Measurements from ENCODE around the gene DMAC2.

- TF ChIP-seq, protein P1, sequence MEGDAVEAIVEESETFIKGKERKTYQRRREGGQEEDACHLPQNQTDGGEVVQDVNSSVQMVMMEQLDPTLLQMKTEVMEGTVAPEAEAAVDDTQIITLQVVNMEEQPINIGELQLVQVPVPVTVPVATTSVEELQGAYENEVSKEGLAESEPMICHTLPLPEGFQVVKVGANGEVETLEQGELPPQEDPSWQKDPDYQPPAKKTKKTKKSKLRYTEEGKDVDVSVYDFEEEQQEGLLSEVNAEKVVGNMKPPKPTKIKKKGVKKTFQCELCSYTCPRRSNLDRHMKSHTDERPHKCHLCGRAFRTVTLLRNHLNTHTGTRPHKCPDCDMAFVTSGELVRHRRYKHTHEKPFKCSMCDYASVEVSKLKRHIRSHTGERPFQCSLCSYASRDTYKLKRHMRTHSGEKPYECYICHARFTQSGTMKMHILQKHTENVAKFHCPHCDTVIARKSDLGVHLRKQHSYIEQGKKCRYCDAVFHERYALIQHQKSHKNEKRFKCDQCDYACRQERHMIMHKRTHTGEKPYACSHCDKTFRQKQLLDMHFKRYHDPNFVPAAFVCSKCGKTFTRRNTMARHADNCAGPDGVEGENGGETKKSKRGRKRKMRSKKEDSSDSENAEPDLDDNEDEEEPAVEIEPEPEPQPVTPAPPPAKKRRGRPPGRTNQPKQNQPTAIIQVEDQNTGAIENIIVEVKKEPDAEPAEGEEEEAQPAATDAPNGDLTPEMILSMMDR (conservative IDR thresholded peaks at IDR 0.05; ENCODE audit: low read length) = no peak
- no peak for TF ChIP-seq EZH2phosphoT487 (IDR thresholded peaks at IDR 0.05; ENCODE audit: borderline replicate concordance)
These were observed 40.6 kb upstream of the DMAC2 start for GRCh38 chr19:41480336-41480735.

Measured in Loucy (cell line).